IMR-90 (cell line): ENCODE data around the gene NLGN3.

Experiments
- BHLHE40 ChIP-seq: fragments of 150-350 bp; IDR thresholded peaks from 2 replicates; pipeline ENCODE4 v1.6.1; 2016; ENCODE audit warnings: mild to moderate bottlenecking, low read depth, low read length
- CEBPB ChIP-seq: IDR thresholded peaks from 2 replicates; pipeline ENCODE4 v1.6.1; 2012; ENCODE audit warnings: low read depth, low read length, improper control_type of control experiment
- CTCF ChIP-seq: conservative IDR thresholded peaks from 2 replicates; pipeline ENCODE4 v1.5.1; 2012; ENCODE audit warnings: mild to moderate bottlenecking, low read depth, low read length, improper control_type of control experiment
- POLR2A ChIP-seq: IDR thresholded peaks from 2 replicates; pipeline ENCODE4 v1.6.1; 2012; ENCODE audit warnings: mild to moderate bottlenecking, low read depth, low read length

GRCh38 chrX:71151366-71151765 lies 6.7 kb downstream of the NLGN3 start:
- TF ChIP-seq CTCF (no peak), CEBPB (no peak), POLR2A (no peak), BHLHE40 (no peak)
